WTC11 (cell line): Measurements from ENCODE around the gene NFIA. TPM values are rescaled to one million over a fixed set of nuclear protein-coding genes. Genes with fewer than 3 reads are reported as not detected.

Experiments
- ATAC-seq: fragments of 200-7000 bp; cut with Tn5 transposase; 2 replicates; pipeline ENCODE4 v1.10.0; 2021; ENCODE audit warnings: mild to moderate bottlenecking, moderate library complexity
- CTCF ChIA-PET: fragments of 300-600 bp; sonication (Branson Sonifier 250); formaldehyde crosslinking; loops from one replicate; lab custom pipeline; 2021; ENCODE audit warnings: antibody characterized with exemption; lab: Charles Lee
- POLR2A ChIA-PET: fragments of 350-600 bp; sonication (Branson Sonifier 250); formaldehyde crosslinking; loops from one replicate; lab custom pipeline; 2021; ENCODE audit warnings: antibody characterized with exemption; lab: Charles Lee
- DNase-seq: peaks from one replicate; pipeline ENCODE4 v3.0.0; 2021; ENCODE audit warnings: low spot score
- H3K27ac Mint-ChIP-seq: 2 replicates; pipeline ENCODE4 v1.8.0; 2021; ENCODE audit warnings: mixed read lengths
- H3K27me3 Mint-ChIP-seq: 2 replicates; pipeline ENCODE4 v1.8.0; 2021; ENCODE audit warnings: low read depth, mild to moderate bottlenecking, moderate library complexity, mixed read lengths
- H3K36me3 Mint-ChIP-seq: 2 replicates; pipeline ENCODE4 v1.8.0; 2021; ENCODE audit warnings: mixed read lengths
- H3K4me1 Mint-ChIP-seq: 2 replicates; pipeline ENCODE4 v1.8.0; 2022; ENCODE audit warnings: mixed read lengths
- H3K4me3 Mint-ChIP-seq: 2 replicates; pipeline ENCODE4 v1.8.0; 2021; ENCODE audit warnings: mild to moderate bottlenecking, moderate library complexity, mixed read lengths
- H3K9me3 Mint-ChIP-seq: 2 replicates; pipeline ENCODE4 v1.8.0; 2021; ENCODE audit warnings: mixed read lengths
- CREB1 ChIP-seq: sonication (generic); formaldehyde crosslinking; IDR thresholded peaks from 2 replicates; pipeline ENCODE4 v1.8.0; 2023; ENCODE audit warnings: mild to moderate bottlenecking, missing genetic modification reagents
- EMX1 ChIP-seq: fragments of 250-450 bp; sonication (Bioruptor Pico); IDR thresholded peaks from 2 replicates; pipeline ENCODE4 v1.8.0; 2021; ENCODE audit warnings: mild to moderate bottlenecking
- FOXK1 ChIP-seq: sonication (generic); formaldehyde crosslinking; IDR thresholded peaks from 2 replicates; pipeline ENCODE4 v1.8.0; 2022; ENCODE audit warnings: mild to moderate bottlenecking, moderate library complexity, missing genetic modification reagents
- GRHL2 ChIP-seq: fragments of 250-450 bp; sonication (Bioruptor Pico); IDR thresholded peaks from 2 replicates; pipeline ENCODE4 v1.8.0; 2022; ENCODE audit warnings: mild to moderate bottlenecking, moderate library complexity; ENCODE audit not compliant: insufficient replicate concordance, severe bottlenecking
- NR2C2 ChIP-seq: sonication (generic); formaldehyde crosslinking; IDR thresholded peaks from 2 replicates; pipeline ENCODE4 v1.8.0; 2022; ENCODE audit warnings: mild to moderate bottlenecking, missing genetic modification reagents
- RELA ChIP-seq: sonication (generic); formaldehyde crosslinking; IDR thresholded peaks from 2 replicates; pipeline ENCODE4 v1.8.1; 2022; ENCODE audit warnings: missing genetic modification reagents, mild to moderate bottlenecking, borderline replicate concordance
- TEAD1 ChIP-seq: sonication (generic); formaldehyde crosslinking; IDR thresholded peaks from 2 replicates; pipeline ENCODE4 v1.8.0; 2022; ENCODE audit warnings: mild to moderate bottlenecking, missing genetic modification reagents
- TP53 ChIP-seq: sonication (generic); formaldehyde crosslinking; IDR thresholded peaks from 2 replicates; pipeline ENCODE4 v1.8.1; 2023; ENCODE audit warnings: mild to moderate bottlenecking, missing genetic modification reagents
- ZBTB21 ChIP-seq: sonication (generic); formaldehyde crosslinking; IDR thresholded peaks from 2 replicates; pipeline ENCODE4 v1.8.1; 2023; ENCODE audit warnings: mild to moderate bottlenecking, missing genetic modification reagents, borderline replicate concordance
- ZNF263 ChIP-seq: sonication (generic); formaldehyde crosslinking; IDR thresholded peaks from 2 replicates; pipeline ENCODE4 v1.8.1; 2022; ENCODE audit warnings: low read depth, mild to moderate bottlenecking, moderate library complexity, missing genetic modification reagents
- total RNA-seq: library from RNA; stranded (reverse); gene quantifications from 3 replicates; pipeline ENCODE4 v1.2.3, GENCODE V29; 2021
- TF ChIP-seq, protein P1 (sequence below): sonication (generic); formaldehyde crosslinking; IDR thresholded peaks from 2 replicates; pipeline ENCODE4 v1.8.0; 2022; ENCODE audit warnings: mild to moderate bottlenecking, missing genetic modification reagents
- TF ChIP-seq, protein P2 (sequence below): fragments of 250-450 bp; sonication (Bioruptor Pico); IDR thresholded peaks from 2 replicates; pipeline ENCODE4 v1.9.0; 2021; ENCODE audit warnings: moderate library complexity, mild to moderate bottlenecking, inconsistent platforms, borderline replicate concordance
- TF ChIP-seq, protein P3 (sequence below): sonication (generic); formaldehyde crosslinking; IDR thresholded peaks from 2 replicates; pipeline ENCODE4 v1.8.0; 2022; ENCODE audit warnings: mild to moderate bottlenecking, missing genetic modification reagents
- TF ChIP-seq, protein P4 (sequence below): sonication (generic); formaldehyde crosslinking; IDR thresholded peaks from 2 replicates; pipeline ENCODE4 v1.8.0; 2023; ENCODE audit warnings: missing genetic modification reagents, mild to moderate bottlenecking, borderline replicate concordance
- TF ChIP-seq, protein P5 (sequence below): sonication (generic); formaldehyde crosslinking; conservative IDR thresholded peaks from 2 replicates; pipeline ENCODE4 v1.8.1; 2022; ENCODE audit warnings: mild to moderate bottlenecking, missing genetic modification reagents
- TF ChIP-seq, protein P6 (sequence below): sonication (generic); formaldehyde crosslinking; IDR thresholded peaks from 2 replicates; pipeline ENCODE4 v1.8.1; 2023; ENCODE audit warnings: mild to moderate bottlenecking, missing genetic modification reagents, borderline replicate concordance
- TF ChIP-seq, protein P7 (sequence below): fragments of 250-450 bp; sonication (Bioruptor Pico); IDR thresholded peaks from 2 replicates; pipeline ENCODE4 v1.9.0; 2021; ENCODE audit warnings: mild to moderate bottlenecking, borderline replicate concordance

NFIA gene
- total RNA-seq, 1 experiment from 2014 or later: 16.7 TPM

DNA sequence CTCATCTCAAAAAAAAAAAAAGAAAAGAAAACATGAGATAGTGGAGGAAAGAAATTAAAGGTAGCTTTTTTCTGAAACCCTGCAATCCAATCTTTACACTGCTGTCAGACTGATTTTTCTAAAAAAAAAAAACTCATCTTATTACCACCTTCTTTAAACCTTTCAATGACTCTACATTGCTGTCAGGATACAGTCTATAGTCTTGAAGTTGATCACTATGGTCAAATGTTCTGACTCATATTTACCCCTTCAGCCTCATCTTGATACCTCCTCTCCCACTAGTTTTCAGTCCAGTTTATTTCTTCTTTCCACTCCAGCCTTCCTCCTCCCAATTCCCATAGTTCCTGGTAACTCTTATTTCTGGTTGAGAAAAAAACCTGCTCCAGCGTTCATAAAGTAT is 17.7 kb upstream of the NFIA start (continued):
- no peak for TF ChIP-seq GRHL2 (CRISPR knock-in tag)
- TF ChIP-seq, protein P1, sequence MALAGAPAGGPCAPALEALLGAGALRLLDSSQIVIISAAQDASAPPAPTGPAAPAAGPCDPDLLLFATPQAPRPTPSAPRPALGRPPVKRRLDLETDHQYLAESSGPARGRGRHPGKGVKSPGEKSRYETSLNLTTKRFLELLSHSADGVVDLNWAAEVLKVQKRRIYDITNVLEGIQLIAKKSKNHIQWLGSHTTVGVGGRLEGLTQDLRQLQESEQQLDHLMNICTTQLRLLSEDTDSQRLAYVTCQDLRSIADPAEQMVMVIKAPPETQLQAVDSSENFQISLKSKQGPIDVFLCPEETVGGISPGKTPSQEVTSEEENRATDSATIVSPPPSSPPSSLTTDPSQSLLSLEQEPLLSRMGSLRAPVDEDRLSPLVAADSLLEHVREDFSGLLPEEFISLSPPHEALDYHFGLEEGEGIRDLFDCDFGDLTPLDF (CRISPR knock-in tag): no peak
- TF ChIP-seq, protein P2, sequence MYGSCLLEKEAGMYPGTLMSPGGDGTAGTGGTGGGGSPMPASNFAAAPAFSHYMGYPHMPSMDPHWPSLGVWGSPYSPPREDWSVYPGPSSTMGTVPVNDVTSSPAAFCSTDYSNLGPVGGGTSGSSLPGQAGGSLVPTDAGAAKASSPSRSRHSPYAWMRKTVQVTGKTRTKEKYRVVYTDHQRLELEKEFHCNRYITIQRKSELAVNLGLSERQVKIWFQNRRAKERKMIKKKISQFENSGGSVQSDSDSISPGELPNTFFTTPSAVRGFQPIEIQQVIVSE (CRISPR knock-in tag): no peak
- TF ChIP-seq, protein P3, sequence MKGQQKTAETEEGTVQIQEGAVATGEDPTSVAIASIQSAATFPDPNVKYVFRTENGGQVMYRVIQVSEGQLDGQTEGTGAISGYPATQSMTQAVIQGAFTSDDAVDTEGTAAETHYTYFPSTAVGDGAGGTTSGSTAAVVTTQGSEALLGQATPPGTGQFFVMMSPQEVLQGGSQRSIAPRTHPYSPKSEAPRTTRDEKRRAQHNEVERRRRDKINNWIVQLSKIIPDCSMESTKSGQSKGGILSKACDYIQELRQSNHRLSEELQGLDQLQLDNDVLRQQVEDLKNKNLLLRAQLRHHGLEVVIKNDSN (CRISPR knock-in tag): no peak
- no peak for TF ChIP-seq RELA (CRISPR knock-in tag)
- no peak for TF ChIP-seq TP53

DNA sequence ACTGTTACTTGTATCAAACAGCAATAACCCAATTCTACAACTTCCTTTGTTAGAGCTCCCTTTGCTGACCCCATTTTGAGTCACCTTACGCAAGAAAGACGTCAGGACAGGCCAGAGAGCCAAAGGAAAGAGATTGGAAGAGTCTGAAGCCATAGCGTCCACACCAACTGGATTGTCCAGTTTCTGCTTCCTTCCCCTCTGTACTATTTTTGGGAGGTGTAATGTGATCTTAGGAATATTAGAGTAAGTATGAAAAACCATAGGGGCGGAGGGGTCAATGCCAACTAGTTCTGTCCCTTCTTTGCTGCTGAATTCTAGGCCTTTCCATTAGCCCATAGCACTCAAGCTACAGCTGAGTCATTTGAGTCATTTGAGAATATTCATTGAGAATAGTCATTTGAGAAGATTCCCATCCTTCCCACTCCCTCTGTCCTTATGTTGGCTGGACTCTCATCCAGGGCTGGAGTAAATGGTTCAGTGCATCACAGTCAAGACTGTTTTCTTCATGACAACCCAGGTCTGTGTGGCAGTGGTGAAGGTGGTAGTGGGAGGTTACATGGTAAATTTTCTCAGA is 14.8 kb upstream of the NFIA start:
- POLR2A ChIA-PET: no interaction called here
- Mint-ChIP-seq H3K4me1 (peaks cover 14% of the 10 kb centered on the region), H3K36me3 (no peaks in the 10 kb centered on the region), H3K27ac (no peak overlapping the region), H3K27me3 (peaks cover 24% of the 10 kb centered on the region), H3K9me3 (no peaks in the 10 kb centered on the region), H3K4me3 (no peak overlapping the region)
- CTCF ChIA-PET: interaction anchor here (0.9 to 1.4 kb wide), 2 partner anchors 10 to 18 kb away, joined by 3 to 4 read pairs; no protein-coding TSS in a partner anchor
- TF ChIP-seq, protein P4, sequence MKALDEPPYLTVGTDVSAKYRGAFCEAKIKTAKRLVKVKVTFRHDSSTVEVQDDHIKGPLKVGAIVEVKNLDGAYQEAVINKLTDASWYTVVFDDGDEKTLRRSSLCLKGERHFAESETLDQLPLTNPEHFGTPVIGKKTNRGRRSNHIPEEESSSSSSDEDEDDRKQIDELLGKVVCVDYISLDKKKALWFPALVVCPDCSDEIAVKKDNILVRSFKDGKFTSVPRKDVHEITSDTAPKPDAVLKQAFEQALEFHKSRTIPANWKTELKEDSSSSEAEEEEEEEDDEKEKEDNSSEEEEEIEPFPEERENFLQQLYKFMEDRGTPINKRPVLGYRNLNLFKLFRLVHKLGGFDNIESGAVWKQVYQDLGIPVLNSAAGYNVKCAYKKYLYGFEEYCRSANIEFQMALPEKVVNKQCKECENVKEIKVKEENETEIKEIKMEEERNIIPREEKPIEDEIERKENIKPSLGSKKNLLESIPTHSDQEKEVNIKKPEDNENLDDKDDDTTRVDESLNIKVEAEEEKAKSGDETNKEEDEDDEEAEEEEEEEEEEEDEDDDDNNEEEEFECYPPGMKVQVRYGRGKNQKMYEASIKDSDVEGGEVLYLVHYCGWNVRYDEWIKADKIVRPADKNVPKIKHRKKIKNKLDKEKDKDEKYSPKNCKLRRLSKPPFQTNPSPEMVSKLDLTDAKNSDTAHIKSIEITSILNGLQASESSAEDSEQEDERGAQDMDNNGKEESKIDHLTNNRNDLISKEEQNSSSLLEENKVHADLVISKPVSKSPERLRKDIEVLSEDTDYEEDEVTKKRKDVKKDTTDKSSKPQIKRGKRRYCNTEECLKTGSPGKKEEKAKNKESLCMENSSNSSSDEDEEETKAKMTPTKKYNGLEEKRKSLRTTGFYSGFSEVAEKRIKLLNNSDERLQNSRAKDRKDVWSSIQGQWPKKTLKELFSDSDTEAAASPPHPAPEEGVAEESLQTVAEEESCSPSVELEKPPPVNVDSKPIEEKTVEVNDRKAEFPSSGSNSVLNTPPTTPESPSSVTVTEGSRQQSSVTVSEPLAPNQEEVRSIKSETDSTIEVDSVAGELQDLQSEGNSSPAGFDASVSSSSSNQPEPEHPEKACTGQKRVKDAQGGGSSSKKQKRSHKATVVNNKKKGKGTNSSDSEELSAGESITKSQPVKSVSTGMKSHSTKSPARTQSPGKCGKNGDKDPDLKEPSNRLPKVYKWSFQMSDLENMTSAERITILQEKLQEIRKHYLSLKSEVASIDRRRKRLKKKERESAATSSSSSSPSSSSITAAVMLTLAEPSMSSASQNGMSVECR (CRISPR knock-in tag): no peak
- no peak for TF ChIP-seq ZNF263 (CRISPR knock-in tag)
- no peak for TF ChIP-seq NR2C2 (CRISPR knock-in tag)
- no peak for TF ChIP-seq CREB1
- no peak for DNase-seq
- ATAC-seq: no peak

DNA sequence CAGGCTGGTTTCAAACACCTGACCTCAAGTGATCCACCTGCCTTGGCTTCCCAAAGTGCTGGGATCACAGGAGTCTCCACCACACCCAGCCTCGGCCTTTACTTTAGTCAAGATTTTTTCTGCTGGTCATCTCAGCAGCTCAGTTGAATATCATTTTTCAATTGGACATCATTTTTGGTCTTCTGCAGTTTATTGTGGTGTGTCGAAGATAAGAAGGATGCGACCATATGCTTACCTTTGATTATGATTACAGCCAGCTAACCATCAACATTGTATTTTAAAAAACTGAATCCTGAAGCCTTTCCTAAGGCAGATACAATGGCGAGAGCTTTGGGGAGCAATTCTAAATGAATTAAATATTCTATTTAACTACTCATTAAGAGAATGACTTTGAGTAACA is 12.3 kb upstream of the NFIA start:
- DNase-seq (no peak), ATAC-seq (no peak)
- ChIA-PET CTCF (interaction anchor here (3.3 kb wide), 1 partner anchor 20 kb away, joined by 23 read pairs; no protein-coding TSS in a partner anchor), POLR2A (no interaction called here)
- Mint-ChIP-seq H3K4me1 (peaks cover 14% of the 10 kb centered on the region), H3K27ac (no peak overlapping the region), H3K36me3 (no peaks in the 10 kb centered on the region), H3K27me3 (peaks cover 31% of the 10 kb centered on the region), H3K4me3 (no peak overlapping the region), H3K9me3 (no peaks in the 10 kb centered on the region)
- TF ChIP-seq ZBTB21 (no peak), EMX1 (CRISPR knock-in tag) (no peak), FOXK1 (CRISPR knock-in tag) (no peak), TEAD1 (no peak)
- TF ChIP-seq, protein P5, sequence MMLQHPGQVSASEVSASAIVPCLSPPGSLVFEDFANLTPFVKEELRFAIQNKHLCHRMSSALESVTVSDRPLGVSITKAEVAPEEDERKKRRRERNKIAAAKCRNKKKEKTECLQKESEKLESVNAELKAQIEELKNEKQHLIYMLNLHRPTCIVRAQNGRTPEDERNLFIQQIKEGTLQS: no peak
- TF ChIP-seq, protein P6, sequence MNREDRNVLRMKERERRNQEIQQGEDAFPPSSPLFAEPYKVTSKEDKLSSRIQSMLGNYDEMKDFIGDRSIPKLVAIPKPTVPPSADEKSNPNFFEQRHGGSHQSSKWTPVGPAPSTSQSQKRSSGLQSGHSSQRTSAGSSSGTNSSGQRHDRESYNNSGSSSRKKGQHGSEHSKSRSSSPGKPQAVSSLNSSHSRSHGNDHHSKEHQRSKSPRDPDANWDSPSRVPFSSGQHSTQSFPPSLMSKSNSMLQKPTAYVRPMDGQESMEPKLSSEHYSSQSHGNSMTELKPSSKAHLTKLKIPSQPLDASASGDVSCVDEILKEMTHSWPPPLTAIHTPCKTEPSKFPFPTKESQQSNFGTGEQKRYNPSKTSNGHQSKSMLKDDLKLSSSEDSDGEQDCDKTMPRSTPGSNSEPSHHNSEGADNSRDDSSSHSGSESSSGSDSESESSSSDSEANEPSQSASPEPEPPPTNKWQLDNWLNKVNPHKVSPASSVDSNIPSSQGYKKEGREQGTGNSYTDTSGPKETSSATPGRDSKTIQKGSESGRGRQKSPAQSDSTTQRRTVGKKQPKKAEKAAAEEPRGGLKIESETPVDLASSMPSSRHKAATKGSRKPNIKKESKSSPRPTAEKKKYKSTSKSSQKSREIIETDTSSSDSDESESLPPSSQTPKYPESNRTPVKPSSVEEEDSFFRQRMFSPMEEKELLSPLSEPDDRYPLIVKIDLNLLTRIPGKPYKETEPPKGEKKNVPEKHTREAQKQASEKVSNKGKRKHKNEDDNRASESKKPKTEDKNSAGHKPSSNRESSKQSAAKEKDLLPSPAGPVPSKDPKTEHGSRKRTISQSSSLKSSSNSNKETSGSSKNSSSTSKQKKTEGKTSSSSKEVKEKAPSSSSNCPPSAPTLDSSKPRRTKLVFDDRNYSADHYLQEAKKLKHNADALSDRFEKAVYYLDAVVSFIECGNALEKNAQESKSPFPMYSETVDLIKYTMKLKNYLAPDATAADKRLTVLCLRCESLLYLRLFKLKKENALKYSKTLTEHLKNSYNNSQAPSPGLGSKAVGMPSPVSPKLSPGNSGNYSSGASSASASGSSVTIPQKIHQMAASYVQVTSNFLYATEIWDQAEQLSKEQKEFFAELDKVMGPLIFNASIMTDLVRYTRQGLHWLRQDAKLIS (CRISPR knock-in tag): no peak
- TF ChIP-seq, protein P7, sequence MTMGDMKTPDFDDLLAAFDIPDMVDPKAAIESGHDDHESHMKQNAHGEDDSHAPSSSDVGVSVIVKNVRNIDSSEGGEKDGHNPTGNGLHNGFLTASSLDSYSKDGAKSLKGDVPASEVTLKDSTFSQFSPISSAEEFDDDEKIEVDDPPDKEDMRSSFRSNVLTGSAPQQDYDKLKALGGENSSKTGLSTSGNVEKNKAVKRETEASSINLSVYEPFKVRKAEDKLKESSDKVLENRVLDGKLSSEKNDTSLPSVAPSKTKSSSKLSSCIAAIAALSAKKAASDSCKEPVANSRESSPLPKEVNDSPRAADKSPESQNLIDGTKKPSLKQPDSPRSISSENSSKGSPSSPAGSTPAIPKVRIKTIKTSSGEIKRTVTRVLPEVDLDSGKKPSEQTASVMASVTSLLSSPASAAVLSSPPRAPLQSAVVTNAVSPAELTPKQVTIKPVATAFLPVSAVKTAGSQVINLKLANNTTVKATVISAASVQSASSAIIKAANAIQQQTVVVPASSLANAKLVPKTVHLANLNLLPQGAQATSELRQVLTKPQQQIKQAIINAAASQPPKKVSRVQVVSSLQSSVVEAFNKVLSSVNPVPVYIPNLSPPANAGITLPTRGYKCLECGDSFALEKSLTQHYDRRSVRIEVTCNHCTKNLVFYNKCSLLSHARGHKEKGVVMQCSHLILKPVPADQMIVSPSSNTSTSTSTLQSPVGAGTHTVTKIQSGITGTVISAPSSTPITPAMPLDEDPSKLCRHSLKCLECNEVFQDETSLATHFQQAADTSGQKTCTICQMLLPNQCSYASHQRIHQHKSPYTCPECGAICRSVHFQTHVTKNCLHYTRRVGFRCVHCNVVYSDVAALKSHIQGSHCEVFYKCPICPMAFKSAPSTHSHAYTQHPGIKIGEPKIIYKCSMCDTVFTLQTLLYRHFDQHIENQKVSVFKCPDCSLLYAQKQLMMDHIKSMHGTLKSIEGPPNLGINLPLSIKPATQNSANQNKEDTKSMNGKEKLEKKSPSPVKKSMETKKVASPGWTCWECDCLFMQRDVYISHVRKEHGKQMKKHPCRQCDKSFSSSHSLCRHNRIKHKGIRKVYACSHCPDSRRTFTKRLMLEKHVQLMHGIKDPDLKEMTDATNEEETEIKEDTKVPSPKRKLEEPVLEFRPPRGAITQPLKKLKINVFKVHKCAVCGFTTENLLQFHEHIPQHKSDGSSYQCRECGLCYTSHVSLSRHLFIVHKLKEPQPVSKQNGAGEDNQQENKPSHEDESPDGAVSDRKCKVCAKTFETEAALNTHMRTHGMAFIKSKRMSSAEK (CRISPR knock-in tag): no peak
